Measurements from ENCODE around the gene PAX5.
"Not testable (repeated sequence)": the region's sequence is repeated elsewhere in the genome, so short reads cannot be mapped to it uniquely, and the experiment has no call there.

PAX5 gene

DNA sequence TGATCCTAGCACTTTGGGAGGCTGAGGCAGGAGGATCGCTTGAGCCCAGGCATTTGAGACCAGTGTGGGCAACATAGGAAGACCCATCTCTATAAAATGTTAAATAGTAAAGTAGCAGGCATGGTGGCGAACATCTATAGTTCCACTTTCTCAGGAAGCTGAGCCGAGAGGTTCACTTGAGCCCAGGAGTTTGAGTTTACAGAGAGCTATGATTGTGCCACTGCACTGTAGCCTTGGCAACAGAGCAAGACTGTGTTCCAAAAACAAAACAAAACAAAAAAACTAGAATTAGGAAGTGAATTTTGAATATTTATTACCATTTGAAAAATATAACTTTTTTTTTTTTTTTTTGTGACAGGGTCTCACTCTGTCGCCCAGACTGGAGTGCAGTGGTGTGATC, 26.8 kb upstream of the PAX5 start:
- no peaks in the 10 kb centered on the region for H3K4me1 ChIP-seq (ENCODE audit: control insufficient read depth, insufficient read depth, low read length, poor library complexity, severe bottlenecking)
- peaks cover 10% of the 10 kb centered on the region for H3K27me3 ChIP-seq (replicated peaks; ENCODE audit: control insufficient read depth, insufficient read depth, low read length, poor library complexity, severe bottlenecking)
- no peak overlapping the region for H3K4me3 ChIP-seq (ENCODE audit: insufficient read depth, low read depth, low read length, poor library complexity, severe bottlenecking)
- H3K9me3 ChIP-seq (ENCODE audit: control insufficient read depth, low read length), result no peaks in the 10 kb centered on the region
- DNase-seq, result no peak
- H3K27ac ChIP-seq (ENCODE audit: insufficient read depth, low read length, poor library complexity, severe bottlenecking), result no peak overlapping the region
- no peaks in the 10 kb centered on the region for H3K36me3 ChIP-seq (ENCODE audit: control insufficient read depth, insufficient read depth, low read length)

DNA sequence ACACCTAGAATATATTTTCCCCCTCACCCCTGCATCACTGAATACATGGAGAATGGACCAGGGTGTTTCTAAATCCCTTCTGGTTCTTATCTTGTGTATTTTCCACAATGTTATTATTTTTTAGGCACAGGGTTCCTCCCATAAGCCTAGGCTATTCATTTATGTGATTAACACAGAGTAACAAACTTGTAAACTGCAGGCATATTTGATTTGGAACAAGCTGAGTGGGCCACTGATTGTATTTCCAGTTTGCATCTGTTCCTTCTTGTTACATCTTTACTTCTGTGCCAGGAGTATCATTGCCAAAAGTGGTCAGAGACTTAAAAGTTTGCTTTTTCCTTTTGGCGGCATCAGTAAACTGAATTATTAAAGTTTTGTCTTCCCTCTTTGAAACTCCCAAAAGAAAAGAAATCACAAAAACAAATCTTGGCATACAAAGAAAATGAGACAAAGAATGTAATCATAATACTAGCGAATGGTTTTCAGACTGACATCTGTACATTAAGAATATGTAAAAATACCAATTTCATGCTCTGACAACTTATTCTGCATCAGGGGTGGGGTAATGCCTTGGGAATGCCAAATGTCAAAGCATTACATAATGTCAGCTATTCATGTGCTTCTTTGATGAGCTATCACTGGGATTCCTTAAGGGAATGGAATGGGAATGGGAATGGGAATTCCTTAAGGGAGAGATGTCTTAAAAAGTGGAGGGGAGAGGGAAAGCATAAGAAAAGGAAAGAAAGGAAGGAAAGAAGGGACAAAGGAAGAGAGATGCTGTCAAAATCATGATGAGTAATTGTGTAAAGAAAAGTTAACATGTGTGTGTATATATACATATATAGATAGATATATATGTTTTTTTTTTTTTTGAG, 22.2 kb upstream of the PAX5 start:
- DNase-seq, result no peak
- Histone ChIP-seq H3K27me3 (replicated peaks; ENCODE audit: control insufficient read depth, insufficient read depth, low read length, poor library complexity, severe bottlenecking) (no peaks in the 10 kb centered on the region), H3K9me3 (ENCODE audit: control insufficient read depth, low read length) (no peaks in the 10 kb centered on the region), H3K4me1 (ENCODE audit: control insufficient read depth, insufficient read depth, low read length, poor library complexity, severe bottlenecking) (no peaks in the 10 kb centered on the region), H3K4me3 (ENCODE audit: insufficient read depth, low read depth, low read length, poor library complexity, severe bottlenecking) (no peak overlapping the region), H3K27ac (ENCODE audit: insufficient read depth, low read length, poor library complexity, severe bottlenecking) (no peak overlapping the region), H3K36me3 (ENCODE audit: control insufficient read depth, insufficient read depth, low read length) (no peaks in the 10 kb centered on the region)

DNA sequence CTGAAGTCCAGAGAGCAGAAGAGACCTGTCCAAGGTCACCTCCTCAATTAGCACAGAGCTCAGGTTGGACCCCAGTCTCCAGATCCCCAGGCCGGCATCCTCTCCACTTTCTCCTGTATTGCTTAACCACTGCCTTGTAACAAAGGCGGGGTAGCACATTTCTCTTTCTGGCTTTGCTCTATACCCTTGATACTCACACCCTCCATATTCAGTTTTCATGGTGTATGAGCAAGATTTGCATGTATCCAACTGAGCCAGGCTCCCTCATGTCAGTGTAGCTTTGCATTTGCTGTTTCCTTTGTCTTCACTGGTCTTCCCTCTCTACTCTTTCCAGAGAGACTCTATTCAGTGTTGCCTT, 20.3 kb upstream of the PAX5 start:
- not testable (repeated sequence) for H3K4me1 ChIP-seq (ENCODE audit: control insufficient read depth, insufficient read depth, low read length, poor library complexity, severe bottlenecking); H3K36me3 ChIP-seq (ENCODE audit: control insufficient read depth, insufficient read depth, low read length); H3K27me3 ChIP-seq (replicated peaks; ENCODE audit: control insufficient read depth, insufficient read depth, low read length, poor library complexity, severe bottlenecking); H3K27ac ChIP-seq (ENCODE audit: insufficient read depth, low read length, poor library complexity, severe bottlenecking); H3K9me3 ChIP-seq (ENCODE audit: control insufficient read depth, low read length); H3K4me3 ChIP-seq (ENCODE audit: insufficient read depth, low read depth, low read length, poor library complexity, severe bottlenecking); DNase-seq

DNA sequence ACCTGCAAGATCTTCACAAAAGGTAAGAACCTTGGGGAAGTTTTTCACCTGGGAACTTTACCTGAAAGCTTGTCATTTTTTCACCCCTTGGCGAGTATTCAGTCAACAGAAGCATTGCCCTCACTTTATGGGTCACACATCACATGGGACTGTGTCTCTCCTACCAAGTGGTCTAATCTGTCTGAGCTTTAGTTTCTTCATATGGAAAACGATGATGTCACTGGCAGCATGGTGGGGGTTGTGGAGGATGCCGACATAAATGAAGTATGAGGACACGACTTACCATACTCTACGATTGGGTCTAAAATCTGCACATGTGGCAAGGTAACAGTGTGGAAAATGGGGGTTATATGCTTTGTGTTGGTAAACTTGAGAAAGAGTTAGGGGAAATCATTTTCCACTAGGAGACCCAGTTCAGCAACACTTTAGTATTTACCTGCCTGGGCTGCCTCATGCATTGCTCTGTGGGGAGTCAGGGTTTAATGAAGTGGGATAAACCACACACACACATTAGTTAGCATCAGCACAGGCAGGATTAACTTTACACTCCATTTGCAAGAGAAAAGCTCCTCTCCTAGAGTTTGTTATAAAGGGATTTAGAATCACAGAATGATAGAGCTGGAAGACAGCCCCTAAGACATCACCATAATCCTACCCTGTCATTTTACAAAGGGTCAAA, 19.8 kb upstream of the PAX5 start:
- Histone ChIP-seq H3K4me1 (ENCODE audit: control insufficient read depth, insufficient read depth, low read length, poor library complexity, severe bottlenecking) (no peaks in the 10 kb centered on the region), H3K36me3 (ENCODE audit: control insufficient read depth, insufficient read depth, low read length) (no peaks in the 10 kb centered on the region), H3K27ac (ENCODE audit: insufficient read depth, low read length, poor library complexity, severe bottlenecking) (no peak overlapping the region), H3K4me3 (ENCODE audit: insufficient read depth, low read depth, low read length, poor library complexity, severe bottlenecking) (no peak overlapping the region), H3K27me3 (replicated peaks; ENCODE audit: control insufficient read depth, insufficient read depth, low read length, poor library complexity, severe bottlenecking) (no peaks in the 10 kb centered on the region), H3K9me3 (ENCODE audit: control insufficient read depth, low read length) (no peaks in the 10 kb centered on the region)
- DNase-seq, result no peak

DNA sequence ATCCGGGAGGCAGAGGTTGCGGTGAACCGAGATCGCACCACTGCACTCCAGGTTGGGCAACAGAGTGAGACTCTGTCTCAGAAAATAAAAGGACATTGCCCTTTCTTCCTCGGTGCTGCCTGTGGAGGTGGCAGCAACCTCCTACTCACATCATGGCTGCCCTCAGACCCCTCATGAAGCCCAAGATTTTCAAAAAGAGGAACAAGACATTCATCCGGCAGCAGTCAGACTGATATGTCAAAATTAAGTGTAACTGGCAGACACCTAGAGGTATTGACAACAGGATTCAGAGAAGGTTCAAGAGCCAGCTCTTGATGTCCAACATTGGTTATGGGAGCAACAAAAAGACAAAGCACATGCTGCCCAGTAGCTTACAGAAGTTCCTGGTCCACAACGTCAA, 12.6 kb upstream of the PAX5 start:
- H3K27ac ChIP-seq (ENCODE audit: insufficient read depth, low read length, poor library complexity, severe bottlenecking), result no peak overlapping the region
- no peaks in the 10 kb centered on the region for H3K27me3 ChIP-seq (replicated peaks; ENCODE audit: control insufficient read depth, insufficient read depth, low read length, poor library complexity, severe bottlenecking)
- H3K4me3 ChIP-seq (ENCODE audit: insufficient read depth, low read depth, low read length, poor library complexity, severe bottlenecking), result no peak overlapping the region
- no peaks in the 10 kb centered on the region for H3K36me3 ChIP-seq (ENCODE audit: control insufficient read depth, insufficient read depth, low read length)
- no peak for DNase-seq
- H3K4me1 ChIP-seq (ENCODE audit: control insufficient read depth, insufficient read depth, low read length, poor library complexity, severe bottlenecking), result no peaks in the 10 kb centered on the region
- no peaks in the 10 kb centered on the region for H3K9me3 ChIP-seq (ENCODE audit: control insufficient read depth, low read length)

DNA sequence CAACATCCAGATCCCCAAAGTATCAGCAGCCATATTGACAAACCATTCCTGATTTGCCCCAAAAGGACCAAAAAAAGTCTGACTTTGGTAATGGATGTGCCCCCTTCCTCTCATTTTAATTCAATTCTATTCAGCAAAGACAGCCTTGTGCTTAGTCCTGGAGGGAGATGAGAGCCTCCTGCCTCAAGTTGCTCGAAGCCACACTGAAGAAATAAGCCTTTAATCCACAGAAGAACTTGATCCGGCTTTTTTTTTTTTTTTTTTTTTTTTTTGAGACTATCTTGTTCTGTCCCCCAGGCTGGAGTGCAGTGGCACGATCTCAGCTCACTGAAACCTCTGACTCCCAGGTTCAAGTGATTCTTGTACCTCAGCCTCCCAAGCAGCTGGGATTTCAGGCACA, 8.4 kb upstream of the PAX5 start:
- H3K36me3 ChIP-seq (ENCODE audit: control insufficient read depth, insufficient read depth, low read length), result no peaks in the 10 kb centered on the region
- no peak overlapping the region for H3K4me3 ChIP-seq (ENCODE audit: insufficient read depth, low read depth, low read length, poor library complexity, severe bottlenecking)
- no peaks in the 10 kb centered on the region for H3K9me3 ChIP-seq (ENCODE audit: control insufficient read depth, low read length)
- peaks cover 6% of the 10 kb centered on the region for H3K4me1 ChIP-seq (ENCODE audit: control insufficient read depth, insufficient read depth, low read length, poor library complexity, severe bottlenecking)
- no peak for DNase-seq
- H3K27ac ChIP-seq (ENCODE audit: insufficient read depth, low read length, poor library complexity, severe bottlenecking), result no peak overlapping the region
- peaks cover 11% of the 10 kb centered on the region for H3K27me3 ChIP-seq (replicated peaks; ENCODE audit: control insufficient read depth, insufficient read depth, low read length, poor library complexity, severe bottlenecking)

DNA sequence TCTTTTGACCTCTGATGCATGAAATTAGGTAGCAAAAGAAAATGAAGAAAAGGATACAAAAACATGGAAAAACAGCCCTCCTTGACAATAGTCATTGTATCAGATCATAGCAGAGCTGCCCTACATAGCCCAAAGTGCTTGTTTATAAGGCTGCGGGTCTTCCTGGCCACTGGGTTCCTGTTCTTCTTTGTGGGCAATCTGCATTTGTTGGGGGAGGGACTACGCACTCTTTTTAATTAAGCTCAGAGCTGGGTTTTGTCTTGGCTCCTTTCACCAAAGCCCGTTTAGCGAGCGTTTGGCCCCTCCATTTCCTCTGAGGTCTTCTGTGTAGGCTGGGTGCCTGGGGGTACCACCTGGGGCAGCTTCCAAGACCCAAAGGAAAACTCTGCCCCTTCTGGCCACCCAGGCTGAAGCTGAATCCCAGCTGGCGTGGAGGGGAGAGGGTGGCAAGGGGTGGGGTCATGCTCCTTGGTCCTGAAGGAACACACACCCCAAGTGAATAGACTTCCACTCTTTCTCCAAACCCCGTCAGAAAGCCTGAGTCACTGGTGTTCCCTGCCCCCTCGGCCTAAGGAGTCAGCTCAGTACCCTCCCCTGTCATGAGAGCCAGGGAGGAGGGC, 6.5 kb upstream of the PAX5 start:
- Histone ChIP-seq H3K27me3 (replicated peaks; ENCODE audit: control insufficient read depth, insufficient read depth, low read length, poor library complexity, severe bottlenecking) (peaks cover 29% of the 10 kb centered on the region), H3K4me1 (ENCODE audit: control insufficient read depth, insufficient read depth, low read length, poor library complexity, severe bottlenecking) (peaks cover 24% of the 10 kb centered on the region), H3K27ac (ENCODE audit: insufficient read depth, low read length, poor library complexity, severe bottlenecking) (no peak overlapping the region), H3K9me3 (ENCODE audit: control insufficient read depth, low read length) (no peaks in the 10 kb centered on the region), H3K4me3 (ENCODE audit: insufficient read depth, low read depth, low read length, poor library complexity, severe bottlenecking) (no peak overlapping the region), H3K36me3 (ENCODE audit: control insufficient read depth, insufficient read depth, low read length) (no peaks in the 10 kb centered on the region)
- no peak for DNase-seq

DNA sequence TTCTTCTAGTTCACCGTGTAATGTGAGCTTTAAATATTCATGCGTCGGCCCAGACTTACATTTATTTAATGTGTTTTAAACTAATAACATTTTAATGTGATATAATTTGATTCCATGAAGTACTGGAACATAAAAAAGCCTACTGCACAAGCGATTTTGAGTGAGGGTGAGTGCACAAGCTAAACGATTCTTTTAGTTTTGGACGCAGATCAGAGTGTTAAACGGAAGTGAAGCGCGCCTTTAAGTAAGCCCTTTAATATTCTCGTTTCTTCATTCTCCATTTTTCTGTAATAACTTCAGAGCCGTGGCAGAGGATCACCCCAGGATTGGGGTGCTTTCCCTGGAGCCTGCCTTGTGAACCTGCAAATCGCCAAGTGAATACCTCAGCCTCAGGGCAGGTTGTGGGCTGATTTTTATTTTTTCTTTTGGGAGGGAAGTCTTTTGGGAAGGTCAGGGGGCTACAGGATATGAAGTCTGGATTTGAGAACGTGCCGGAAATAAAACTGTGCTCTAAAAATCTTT, 4.9 kb upstream of the PAX5 start:
- Histone ChIP-seq H3K4me1 (ENCODE audit: control insufficient read depth, insufficient read depth, low read length, poor library complexity, severe bottlenecking) (peaks cover 40% of the 10 kb centered on the region), H3K27me3 (replicated peaks; ENCODE audit: control insufficient read depth, insufficient read depth, low read length, poor library complexity, severe bottlenecking) (peaks cover 45% of the 10 kb centered on the region), H3K4me3 (ENCODE audit: insufficient read depth, low read depth, low read length, poor library complexity, severe bottlenecking) (no peak overlapping the region), H3K9me3 (ENCODE audit: control insufficient read depth, low read length) (no peaks in the 10 kb centered on the region), H3K27ac (ENCODE audit: insufficient read depth, low read length, poor library complexity, severe bottlenecking) (no peak overlapping the region), H3K36me3 (ENCODE audit: control insufficient read depth, insufficient read depth, low read length) (no peaks in the 10 kb centered on the region)
- DNase-seq, result no peak

DNA sequence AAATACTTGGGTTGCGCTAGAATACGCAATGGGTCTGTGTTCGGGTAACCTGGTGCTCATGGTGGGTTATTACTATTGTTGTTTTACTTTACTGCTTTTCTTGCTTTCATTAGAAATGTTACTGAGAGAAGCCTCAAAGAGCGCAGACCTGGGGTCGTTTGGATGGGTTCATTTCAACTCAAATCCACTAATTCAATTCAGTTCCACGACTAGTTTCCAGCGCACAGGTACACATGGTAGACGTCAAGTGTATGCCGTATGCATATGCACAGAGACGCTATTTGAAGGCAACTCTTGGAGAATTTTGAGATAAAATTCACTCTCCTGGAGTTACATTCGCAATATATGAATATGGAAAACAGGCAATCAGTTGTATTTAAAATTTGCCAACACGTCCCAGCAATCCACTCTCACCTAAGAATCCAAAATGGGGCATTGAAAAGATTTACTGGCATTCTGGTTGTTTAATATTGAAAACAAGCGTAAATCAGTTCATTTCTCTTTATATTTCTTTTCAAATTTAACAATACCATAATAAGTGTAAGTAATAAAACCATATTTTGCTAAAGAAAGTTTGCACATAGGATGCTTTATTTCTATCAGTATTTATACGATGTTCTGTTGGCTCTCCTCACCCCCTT, 4.4 kb upstream of the PAX5 start:
- Histone ChIP-seq H3K27me3 (replicated peaks; ENCODE audit: control insufficient read depth, insufficient read depth, low read length, poor library complexity, severe bottlenecking) (peaks cover 51% of the 10 kb centered on the region), H3K4me3 (ENCODE audit: insufficient read depth, low read depth, low read length, poor library complexity, severe bottlenecking) (no peak overlapping the region), H3K9me3 (ENCODE audit: control insufficient read depth, low read length) (no peaks in the 10 kb centered on the region), H3K36me3 (ENCODE audit: control insufficient read depth, insufficient read depth, low read length) (no peaks in the 10 kb centered on the region), H3K4me1 (ENCODE audit: control insufficient read depth, insufficient read depth, low read length, poor library complexity, severe bottlenecking) (peaks cover 41% of the 10 kb centered on the region), H3K27ac (ENCODE audit: insufficient read depth, low read length, poor library complexity, severe bottlenecking) (no peak overlapping the region)
- DNase-seq, result no peak

All from effector memory CD4-positive, alpha-beta T cell (primary cell).